Endothelial cell of umbilical vein (primary cell): ENCODE measurements around the gene COL16A1. TPM values are rescaled to one million over a fixed set of nuclear protein-coding genes. Genes with fewer than 3 reads are reported as not detected.

ENCODE experiments used
- BruUV-seq: library from RNA; stranded (reverse); fragments of 400-500 nt; replicated peaks from 2 replicates; lab custom pipeline; 2021; lab: Mats Ljungman, UMichigan
- CTCF ChIA-PET: fragments of 300-600, 350-600 bp; sonication (Branson Sonifier 250); formaldehyde crosslinking; loops from one replicate; lab custom pipeline; 2021; ENCODE audit warnings: antibody characterized with exemption, inconsistent platforms; lab: Charles Lee
- POLR2A ChIA-PET: fragments of 300-600, 350-600 bp; sonication (Branson Sonifier 250); formaldehyde crosslinking; loops from one replicate; lab custom pipeline; 2021; ENCODE audit warnings: antibody characterized with exemption, inconsistent platforms; lab: Charles Lee
- DNase-seq: peaks from one replicate; pipeline ENCODE4 v3.0.0-alpha.2; 2011; ENCODE audit warnings: low read depth, low spot score
- FAIRE-seq: peaks from 2 replicates; lab custom pipeline; 2011; peaks lifted over from hg19 to GRCh38; lab: Jason Lieb, UNC
- H2AFZ ChIP-seq: 2 replicates; pipeline ENCODE4 v1.6.0; 2012; ENCODE audit warnings: low read depth, low read length, control low read depth, inconsistent platforms
- H3K27ac ChIP-seq: 2 replicates; pipeline ENCODE4 v1.5.1; 2011; ENCODE audit warnings: low read depth, mild to moderate bottlenecking, control low read depth, low read length, moderate library complexity; ENCODE audit not compliant: insufficient read depth
- H3K27me3 ChIP-seq, 2 experiments: 2 replicates each; pipeline versions ENCODE4 v1.6.0 to v1.6.1; 2011; ENCODE audit warnings: low read length in 2 of 2, mixed read lengths in 1 of 2; ENCODE audit not compliant: control insufficient read depth in 2 of 2, insufficient read depth in 2 of 2
- H3K36me3 ChIP-seq, 2 experiments: 2 replicates in 1 of 2; 3 replicates in 1 of 2; pipeline ENCODE4 v1.5.1; 2011; ENCODE audit warnings: low read length in 2 of 2, mild to moderate bottlenecking in 1 of 2, moderate library complexity in 1 of 2; ENCODE audit not compliant: control insufficient read depth in 2 of 2, insufficient read depth in 2 of 2; ENCODE audit errors: extremely low read depth in 1 of 2
- H3K4me1 ChIP-seq: 3 replicates; pipeline ENCODE4 v1.5.1; 2011; ENCODE audit warnings: mild to moderate bottlenecking, low read length; ENCODE audit not compliant: control insufficient read depth, insufficient read depth; ENCODE audit errors: extremely low read depth
- H3K4me2 ChIP-seq: 2 replicates; pipeline ENCODE4 v1.6.1; 2011; ENCODE audit warnings: low read length, control low read depth, mixed read lengths; ENCODE audit not compliant: insufficient read depth
- H3K4me3 ChIP-seq, 3 experiments: fragments of 200-600 bp in 1 of 3; sonication (generic), shearing (Covaris generic) in 1 of 3; replicated peaks in 1 of 3; 2 replicates each; pipeline ENCODE4 v1.5.1; 2011 to 2016; ENCODE audit warnings: control low read depth in 3 of 3, low read length in 3 of 3, mild to moderate bottlenecking in 2 of 3, inconsistent platforms in 1 of 3, low read depth in 1 of 3, moderate library complexity in 1 of 3; ENCODE audit not compliant: insufficient read depth in 1 of 3
- H3K79me2 ChIP-seq: 2 replicates; pipeline ENCODE4 v1.6.0; 2012; ENCODE audit warnings: low read length, inconsistent platforms; ENCODE audit not compliant: control insufficient read depth, insufficient read depth
- H3K9ac ChIP-seq: replicated peaks from 2 replicates; pipeline ENCODE3; 2011; ENCODE audit warnings: low read length, control low read depth; ENCODE audit not compliant: insufficient read depth; ENCODE audit errors: extremely low read depth
- H3K9me1 ChIP-seq: replicated peaks from 3 replicates; pipeline ENCODE4 v1.6.0; 2011; ENCODE audit warnings: mild to moderate bottlenecking, low read length; ENCODE audit not compliant: control insufficient read depth, insufficient read depth; ENCODE audit errors: extremely low read depth
- H3K9me3 ChIP-seq: replicated peaks from 2 replicates; pipeline ENCODE4 v1.5.1; 2012; ENCODE audit warnings: low read length, inconsistent platforms; ENCODE audit not compliant: control insufficient read depth, insufficient read depth
- H4K20me1 ChIP-seq: replicated peaks from 2 replicates; pipeline ENCODE3; 2011; ENCODE audit warnings: mild to moderate bottlenecking, low read length; ENCODE audit not compliant: control insufficient read depth, insufficient read depth; ENCODE audit errors: extremely low read depth
- CTCF ChIP-seq, 2 donors: IDR thresholded peaks; 1 replicate in 1 of 2; 2 replicates in 1 of 2; pipeline ENCODE4 v1.5.1; 2011; ENCODE audit warnings: low read length in 2 of 2, mild to moderate bottlenecking in 2 of 2, moderate library complexity in 2 of 2, control low read depth in 1 of 2, inconsistent platforms in 1 of 2, low read depth in 1 of 2; ENCODE audit not compliant: insufficient read depth in 1 of 2; ENCODE audit errors: extremely low read depth in 1 of 2
- EZH2 ChIP-seq: IDR thresholded peaks from 2 replicates; pipeline ENCODE4 v1.6.1; 2012; ENCODE audit warnings: borderline replicate concordance, low read depth, mild to moderate bottlenecking, moderate library complexity, low read length, inconsistent platforms; ENCODE audit not compliant: severe bottlenecking
- FOS ChIP-seq: IDR thresholded peaks from 2 replicates; pipeline ENCODE4 v1.6.1; 2011; ENCODE audit warnings: mild to moderate bottlenecking, low read length, moderate library complexity, borderline replicate concordance; ENCODE audit not compliant: insufficient read depth
- GATA2 ChIP-seq: IDR thresholded peaks from 2 replicates; pipeline ENCODE4 v1.7.0; 2011; ENCODE audit warnings: low read depth, mild to moderate bottlenecking, moderate library complexity, mixed read lengths, low read length; ENCODE audit not compliant: insufficient read length, insufficient read depth
- JUN ChIP-seq: IDR thresholded peaks from 2 replicates; pipeline ENCODE4 v1.6.1; 2011; ENCODE audit warnings: borderline replicate concordance, low read depth; ENCODE audit not compliant: insufficient read length, insufficient read depth
- MYC ChIP-seq: IDR thresholded peaks from one replicate; pipeline ENCODE4 v1.6.1; 2011; ENCODE audit warnings: mild to moderate bottlenecking, low read depth, low read length
- POLR2A ChIP-seq: IDR thresholded peaks from 2 replicates; pipeline ENCODE4 v1.6.1; 2012; ENCODE audit warnings: low read depth, mild to moderate bottlenecking, control low read depth, low read length
- POLR2AphosphoS5 ChIP-seq: IDR thresholded peaks from 2 replicates; pipeline ENCODE4 v1.6.1; 2012; ENCODE audit warnings: low read depth, mild to moderate bottlenecking, control low read depth, low read length, moderate library complexity; ENCODE audit not compliant: insufficient read depth
- dilution Hi-C: fragments of 300-500 bp; cut with MboI; formaldehyde crosslinking; loops from one replicate; pipeline ENCODE4 v1.15.0; 2019; ENCODE audit warnings: low sequenced_read_pairs; ENCODE audit not compliant: extremely low pct_ligation_motif_present
- intact Hi-C: fragments of 100-400 bp; cut with micrococcal nuclease; formaldehyde crosslinking; loops from one replicate; pipeline ENCODE4 v1.10.0; 2022
- polyA plus RNA-seq, 4 experiments: library from polyadenylated mRNA; depleted of rRNA in 3 of 4; stranded (reverse) in 3 of 4; unstranded in 1 of 4; fragments of >200 nt; gene quantifications; 2 replicates each; pipeline versions ENCODE4 v1.2.1 to v1.2.3, GENCODE V29; 2011 to 2012; ENCODE audit warnings: missing spikeins in 1 of 4
- total RNA-seq: library from RNA; stranded (reverse); gene quantifications from 2 replicates; pipeline ENCODE4 v1.2.3, GENCODE V29; 2021
- TF ChIP-seq, protein P1 (sequence below): IDR thresholded peaks from 2 replicates; pipeline ENCODE4 v1.6.1; 2011; ENCODE audit not compliant: insufficient read depth, insufficient read length

COL16A1 gene
- total and polyA plus RNA-seq, 2 donors (not counting 3 experiments of a cell fraction or from before 2014, with no cell fraction given): 0.68 to 1.2 TPM

DNA sequence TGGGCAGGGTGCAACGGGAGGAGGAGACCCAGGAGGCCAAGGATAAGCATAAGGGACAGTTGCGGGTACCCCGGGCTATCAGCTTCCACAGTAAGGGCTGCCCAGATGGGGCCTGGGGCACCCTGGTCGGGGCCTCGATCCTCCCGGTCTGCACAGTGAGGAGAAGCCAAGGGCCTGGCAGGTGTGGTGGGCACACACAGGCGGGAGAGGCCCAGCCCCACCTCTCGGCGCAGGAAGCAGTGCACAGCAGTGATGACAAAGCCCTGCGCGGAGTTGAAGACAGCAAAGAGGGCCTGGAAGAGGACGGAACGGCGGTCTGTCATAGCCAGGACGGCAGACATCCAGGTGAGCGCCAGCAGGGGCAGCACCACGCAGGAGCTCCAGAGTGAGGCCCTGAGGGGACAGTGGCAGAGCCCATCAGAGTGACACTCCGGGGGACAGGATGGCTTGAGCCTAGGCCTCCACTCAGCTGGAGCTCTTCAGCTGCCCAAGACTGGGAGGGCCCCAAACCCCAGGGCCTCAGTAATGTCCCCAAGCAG, 29.0 kb upstream of the COL16A1 start:
- H2AFZ ChIP-seq: no peak overlapping the region
- no peaks in the 10 kb centered on the region for H3K27me3 ChIP-seq
- ChIA-PET CTCF (interaction anchor here (1.1 to 1.7 kb wide), 2 partner anchors 17 to 57 kb away, joined by 3 to 4 read pairs; no protein-coding TSS in a partner anchor), POLR2A (no interaction called here)
- no peak overlapping the region for H3K27ac ChIP-seq
- H3K4me2 ChIP-seq: no peak overlapping the region
- no peak overlapping the region for H3K9ac ChIP-seq
- H3K9me3 ChIP-seq: no peaks in the 10 kb centered on the region
- DNase-seq: no peak
- dilution Hi-C loops (no loop called here), intact Hi-C loops (no loop called here)
- no peak for FAIRE-seq
- no peaks in the 10 kb centered on the region for H3K4me1 ChIP-seq
- H3K9me1 ChIP-seq: no peaks in the 10 kb centered on the region
- no peaks in the 10 kb centered on the region for H3K79me2 ChIP-seq
- no peaks in the 10 kb centered on the region for H4K20me1 ChIP-seq
- BruUV-seq: no TSS peak
- H3K4me3 ChIP-seq: no peak overlapping the region
- TF ChIP-seq, protein P1, sequence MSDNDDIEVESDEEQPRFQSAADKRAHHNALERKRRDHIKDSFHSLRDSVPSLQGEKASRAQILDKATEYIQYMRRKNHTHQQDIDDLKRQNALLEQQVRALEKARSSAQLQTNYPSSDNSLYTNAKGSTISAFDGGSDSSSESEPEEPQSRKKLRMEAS: no peak
- TF ChIP-seq FOS: no peak
- no peak for TF ChIP-seq POLR2A
- no peak for TF ChIP-seq POLR2AphosphoS5
- no peak for TF ChIP-seq CTCF (IDR thresholded peaks at IDR 0.05; ENCODE audit: extremely low read depth in 1 of 2, insufficient read depth in 1 of 2, low read depth in 1 of 2, low read length in 2 of 2)
- TF ChIP-seq JUN: no peak
- TF ChIP-seq GATA2: no peak
- TF ChIP-seq EZH2: no peak
- TF ChIP-seq MYC: no peak
- H3K36me3 ChIP-seq: no peaks in the 10 kb centered on the region
